GM10266 (cell line): Measurements from ENCODE around the gene NSRP1.
"Not testable (repeated sequence)": the region's sequence is repeated elsewhere in the genome, so short reads cannot be mapped to it uniquely, and the experiment has no call there.

Experiments used
- DNase-seq: peaks from one replicate; pipeline ENCODE4 v3.0.0; 2012; ENCODE audit errors: extremely low spot score
- CTCF ChIP-seq: IDR thresholded peaks from 2 replicates; pipeline ENCODE4 v1.5.1; 2012; ENCODE audit warnings: mild to moderate bottlenecking, low read depth; ENCODE audit not compliant: control insufficient read depth, insufficient read depth; ENCODE audit errors: missing control alignments

NSRP1 gene

GRCh38 chr17:30103921-30104320 is 12.7 kb upstream of the NSRP1 start:
- no peak for DNase-seq
- TF ChIP-seq CTCF, result no peak

DNA sequence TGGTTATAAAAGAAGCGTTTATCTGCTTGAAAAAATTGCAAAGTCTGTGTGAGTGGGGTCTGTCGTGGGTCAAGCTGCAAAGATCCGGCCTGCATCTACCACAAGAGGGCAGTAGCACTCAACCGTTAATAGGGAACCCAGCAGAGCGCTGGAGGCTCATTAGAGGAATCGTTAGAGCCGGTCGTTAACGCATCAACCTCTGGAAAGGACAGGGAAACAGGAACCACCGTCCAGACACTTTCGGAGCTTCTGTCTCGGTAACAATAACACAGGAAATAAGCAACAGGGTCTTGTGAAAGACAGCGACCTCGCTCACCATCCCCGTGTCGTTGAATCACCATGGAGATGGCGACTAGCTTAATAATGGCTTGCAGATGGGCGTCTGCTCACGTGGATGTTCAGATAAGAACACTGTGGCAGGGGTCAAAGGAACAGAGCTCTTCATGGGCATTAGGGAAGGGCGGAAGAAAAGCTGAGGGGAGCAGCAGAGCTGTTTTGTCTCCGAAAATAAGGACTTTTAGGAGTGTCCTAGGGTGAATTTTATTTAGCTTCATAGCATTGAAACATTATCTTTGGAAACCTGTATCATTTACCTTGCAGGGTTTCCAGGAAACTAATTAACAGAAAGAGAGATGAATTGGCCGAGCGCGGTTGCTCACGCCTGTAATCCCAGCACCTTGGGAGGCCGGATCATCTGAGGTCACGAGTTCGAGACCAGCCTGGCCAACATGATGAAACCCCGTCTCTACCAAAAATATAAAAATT is 11.9 kb upstream of the NSRP1 start:
- peak; percentile 68 for DNase-seq
- TF ChIP-seq CTCF, result peak; percentile 94

DNA sequence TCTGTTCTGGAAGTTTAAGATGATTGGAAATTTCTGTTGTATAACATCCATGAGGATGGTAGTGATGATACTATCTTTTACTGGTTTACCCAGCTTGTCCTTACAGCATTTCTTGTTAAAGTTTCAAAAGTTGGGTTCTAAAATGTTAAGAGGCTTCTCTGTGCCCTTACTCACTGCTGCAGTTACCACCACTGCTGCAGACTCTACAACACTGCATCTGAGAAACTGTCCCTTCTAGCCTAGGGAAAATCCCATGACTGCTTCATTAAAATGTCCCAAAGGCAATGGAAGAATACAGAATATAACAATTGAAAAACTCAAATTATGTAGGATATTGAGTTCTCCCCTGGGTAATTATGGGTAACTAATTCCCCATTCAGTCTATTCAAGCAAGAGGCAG is 3.8 kb upstream of the NSRP1 start:
- DNase-seq, result no peak
- TF ChIP-seq CTCF, result no peak

DNA sequence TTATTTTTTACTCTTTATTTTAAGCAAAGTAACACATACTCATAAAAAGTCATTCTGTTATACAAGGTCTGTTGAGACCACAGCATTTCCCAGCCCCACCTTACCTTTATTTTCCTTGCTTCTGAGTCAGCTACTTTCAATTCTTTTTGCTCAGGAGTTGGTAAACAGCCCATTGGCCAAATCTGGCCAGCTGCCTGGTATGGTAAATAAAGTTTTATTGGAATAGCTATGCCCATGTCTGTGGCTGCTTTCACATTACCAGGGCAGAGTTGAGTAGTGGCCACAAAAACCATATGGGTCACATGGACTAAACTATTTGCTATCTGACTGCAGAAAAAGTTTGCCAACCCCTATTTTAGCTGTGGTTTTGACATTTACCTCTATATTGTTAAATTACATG is 3.4 kb upstream of the NSRP1 start:
- no peak for TF ChIP-seq CTCF

GRCh38 chr17:30116345-30116660 is 313 bp upstream of the NSRP1 start:
- no peak for TF ChIP-seq CTCF
- DNase-seq, result no peak

More for the DNA sequence above, 3.4 kb upstream of the NSRP1 start:
- DNase-seq, result no peak

DNA sequence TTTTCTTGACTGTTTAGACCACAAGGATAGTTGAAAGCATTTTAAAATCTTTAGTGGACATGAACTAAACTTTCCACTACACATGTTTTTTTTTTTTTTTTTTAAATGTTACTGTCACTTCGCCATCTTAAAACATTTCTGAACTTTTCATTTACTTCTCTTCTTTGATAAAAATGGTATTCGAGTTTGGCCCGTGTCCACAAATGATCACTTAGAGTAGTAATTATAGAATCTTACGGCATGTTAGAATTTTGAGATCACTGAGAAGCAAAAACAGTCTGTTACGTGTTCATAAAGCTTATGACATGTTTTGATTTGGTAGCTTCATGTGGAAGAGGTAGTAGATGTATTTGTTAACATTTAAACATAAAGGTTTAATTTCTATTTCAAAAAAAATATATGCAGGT is 1.1 kb downstream of the NSRP1 start:
- DNase-seq, result no peak
- TF ChIP-seq CTCF, result no peak

- DNase-seq, result not testable (repeated sequence)
Measured at GRCh38 chr17:30118635-30119034, 2.0 kb downstream of the NSRP1 start.
